Activated effector memory CD4-positive, alpha-beta T cell treated with anti-CD3 and anti-CD28 coated beads, Interleukin-2, amount 50 U/mL, for 16 hours (primary cell): ENCODE results near the gene RUNX2.

Experiments used
- DNase-seq: peaks from one replicate; pipeline ENCODE4 v3.0.0-alpha.2; 2020

Gene RUNX2

DNA sequence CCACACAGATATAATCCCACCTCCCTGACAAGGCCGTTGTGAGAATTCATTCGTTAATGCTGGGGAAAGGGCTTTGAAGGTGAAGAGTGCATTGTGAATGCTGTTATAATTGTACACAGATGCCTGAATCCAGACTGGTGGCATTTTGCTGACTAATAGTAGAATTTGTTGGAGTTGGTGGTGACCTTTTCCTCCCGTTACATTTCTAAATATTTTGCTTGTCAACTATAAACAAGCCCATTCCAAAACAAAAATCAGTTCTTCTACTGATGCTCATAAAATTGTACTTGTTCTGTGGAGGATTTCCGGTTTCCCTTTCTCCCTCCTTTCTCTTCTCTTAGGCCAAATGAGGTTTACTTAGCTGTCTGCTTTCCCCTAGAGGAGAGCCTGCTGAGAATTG is 302.7 kb downstream of the RUNX2 start:
- no peak for DNase-seq

GRCh38 chr6:45631396-45631795 is 303.3 kb downstream of the RUNX2 start:
- no peak for DNase-seq

DNA sequence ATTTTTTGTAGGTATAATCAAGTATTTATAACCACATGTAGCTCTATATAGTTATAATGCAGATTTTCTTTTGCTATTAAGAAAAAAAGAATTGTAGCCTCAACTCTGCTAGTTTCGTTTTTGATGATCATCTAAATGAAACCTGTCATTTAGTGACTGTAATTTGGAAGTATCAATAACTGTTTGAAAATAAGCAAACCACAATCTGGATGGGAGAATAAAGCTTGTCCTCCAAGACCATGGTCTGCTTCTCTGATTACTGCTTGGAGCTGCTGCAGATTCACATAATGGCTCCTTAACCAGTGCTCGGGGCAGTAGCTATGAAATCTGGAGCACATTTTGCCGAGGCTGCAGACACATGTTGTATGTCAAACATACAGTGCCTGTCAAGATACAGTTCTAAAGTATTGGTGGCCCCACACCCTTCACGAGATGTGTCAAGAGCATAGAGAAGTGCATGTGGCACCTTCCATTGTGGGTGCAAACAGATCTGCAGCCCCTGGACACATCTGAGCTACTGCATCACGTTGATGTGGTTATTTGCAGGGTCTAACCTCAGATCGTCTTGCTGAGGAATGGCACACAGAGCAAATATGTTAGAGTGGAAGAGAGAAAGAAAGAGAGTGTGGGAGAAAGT is 305.3 kb downstream of the RUNX2 start:
- no peak for DNase-seq

- DNase-seq: no peak
Observed at GRCh38 chr6:45634231-45634630, 306.1 kb downstream of the RUNX2 start.

DNA sequence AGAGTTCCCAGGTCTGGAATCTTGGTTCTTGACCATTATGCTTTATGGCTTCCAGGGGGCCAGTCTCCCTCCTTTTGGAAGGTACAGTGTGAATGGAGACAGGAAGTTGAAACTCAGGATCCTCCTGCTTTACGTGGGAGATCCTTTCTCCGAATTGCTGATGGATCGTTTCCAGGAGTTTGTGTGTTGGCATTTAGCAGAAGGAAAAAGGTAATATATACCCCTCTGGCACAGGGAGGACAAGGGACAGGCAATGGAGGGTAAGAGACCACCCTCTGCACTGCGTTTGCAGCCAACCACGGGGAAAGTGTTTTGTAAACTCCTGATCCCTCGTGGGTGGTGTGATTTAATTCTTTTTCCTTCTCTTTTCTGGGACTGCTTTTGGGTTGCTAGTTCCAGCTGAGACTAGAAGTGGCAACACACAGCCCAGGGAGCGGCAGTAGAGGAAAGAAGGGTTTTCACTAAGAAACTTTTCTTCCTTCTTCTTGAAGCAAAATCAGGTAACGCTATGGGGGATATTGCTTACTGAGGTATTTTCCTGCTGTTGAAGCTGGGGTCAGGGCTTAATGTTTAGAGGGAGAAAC is 307.2 kb downstream of the RUNX2 start:
- DNase-seq: no peak

- no peak for DNase-seq
Observed at GRCh38 chr6:45637056-45637455, 308.9 kb downstream of the RUNX2 start.

DNA sequence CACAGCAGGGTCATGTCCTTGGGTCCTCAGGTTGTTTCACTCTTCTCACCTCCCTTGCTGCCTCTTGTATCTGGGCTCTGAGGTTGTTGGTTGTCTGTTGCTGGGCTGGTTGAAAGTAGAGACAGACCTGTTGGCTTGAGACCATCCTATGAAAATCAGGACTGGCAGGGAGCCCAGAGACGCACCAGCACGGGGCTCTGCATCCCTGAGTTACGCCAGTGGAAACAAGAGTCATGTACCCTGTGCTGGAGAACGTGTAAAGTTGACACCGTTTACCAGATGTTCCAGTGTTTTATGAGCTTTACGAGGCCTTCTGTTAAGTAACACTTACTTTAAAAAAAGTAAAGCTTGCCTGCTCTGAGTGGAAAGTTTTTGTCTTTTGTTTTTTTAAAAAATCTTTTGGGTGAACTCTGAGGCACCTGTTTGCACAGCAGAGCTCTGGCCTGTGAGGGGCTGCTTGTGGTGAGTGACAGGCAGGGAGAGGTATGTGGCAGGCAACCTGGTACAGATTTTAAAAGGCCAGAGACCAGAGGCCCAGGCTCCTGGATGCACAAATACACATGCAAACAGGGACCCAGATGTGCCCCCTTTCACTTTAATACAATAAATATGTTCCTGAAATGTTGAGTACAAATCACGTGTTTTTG is 309.6 kb downstream of the RUNX2 start:
- DNase-seq: no peak

- no peak for DNase-seq
Observed at GRCh38 chr6:45640081-45640491, 312.0 kb downstream of the RUNX2 start.

- DNase-seq: no peak
Observed at GRCh38 chr6:45640811-45641210, 312.7 kb downstream of the RUNX2 start.

GRCh38 chr6:45642331-45643125 is 314.4 kb downstream of the RUNX2 start:
- no peak for DNase-seq

DNA sequence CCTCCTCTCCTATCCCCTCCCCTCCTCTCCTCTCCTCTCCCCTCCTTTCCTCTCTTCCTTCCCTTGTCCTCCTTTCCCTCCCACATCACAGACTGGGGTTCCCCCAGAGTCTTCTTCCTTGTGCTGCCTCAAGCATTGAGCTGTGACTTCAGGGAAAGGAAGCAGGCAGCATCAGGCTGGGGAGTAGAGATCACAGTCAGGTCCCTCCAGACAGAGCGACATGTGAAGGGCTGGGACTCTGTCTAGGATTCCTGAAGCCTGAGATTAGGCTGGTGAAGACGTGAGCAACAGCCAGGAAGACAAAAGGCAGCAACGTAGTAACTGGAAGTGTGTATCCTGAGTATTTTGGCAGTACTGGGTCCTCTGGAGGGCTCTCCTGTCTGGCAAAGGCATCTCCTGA is 315.0 kb downstream of the RUNX2 start:
- no peak for DNase-seq

DNA sequence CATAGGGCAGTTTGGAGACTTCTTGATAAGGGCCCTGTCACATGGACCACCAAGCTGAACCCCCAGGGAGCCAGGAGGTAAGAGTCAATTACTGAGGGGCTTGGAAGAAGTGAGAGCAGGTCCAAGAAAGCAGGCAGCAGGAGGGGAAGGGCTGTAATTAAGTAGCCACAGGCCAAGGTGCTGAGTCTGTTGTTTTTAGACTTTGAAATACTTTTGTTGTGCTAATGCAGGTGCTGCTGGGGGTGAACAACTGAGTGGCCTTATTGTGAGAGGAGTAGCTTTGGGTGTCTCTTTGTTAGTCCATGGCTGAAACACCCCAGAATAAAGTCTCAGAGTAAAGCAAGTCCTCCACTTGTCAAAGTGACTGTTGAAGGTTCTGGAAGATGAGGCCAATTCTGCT is 316.6 kb downstream of the RUNX2 start:
- DNase-seq: no peak

GRCh38 chr6:45645302-45645701 is 317.2 kb downstream of the RUNX2 start:
- DNase-seq: no peak

DNA sequence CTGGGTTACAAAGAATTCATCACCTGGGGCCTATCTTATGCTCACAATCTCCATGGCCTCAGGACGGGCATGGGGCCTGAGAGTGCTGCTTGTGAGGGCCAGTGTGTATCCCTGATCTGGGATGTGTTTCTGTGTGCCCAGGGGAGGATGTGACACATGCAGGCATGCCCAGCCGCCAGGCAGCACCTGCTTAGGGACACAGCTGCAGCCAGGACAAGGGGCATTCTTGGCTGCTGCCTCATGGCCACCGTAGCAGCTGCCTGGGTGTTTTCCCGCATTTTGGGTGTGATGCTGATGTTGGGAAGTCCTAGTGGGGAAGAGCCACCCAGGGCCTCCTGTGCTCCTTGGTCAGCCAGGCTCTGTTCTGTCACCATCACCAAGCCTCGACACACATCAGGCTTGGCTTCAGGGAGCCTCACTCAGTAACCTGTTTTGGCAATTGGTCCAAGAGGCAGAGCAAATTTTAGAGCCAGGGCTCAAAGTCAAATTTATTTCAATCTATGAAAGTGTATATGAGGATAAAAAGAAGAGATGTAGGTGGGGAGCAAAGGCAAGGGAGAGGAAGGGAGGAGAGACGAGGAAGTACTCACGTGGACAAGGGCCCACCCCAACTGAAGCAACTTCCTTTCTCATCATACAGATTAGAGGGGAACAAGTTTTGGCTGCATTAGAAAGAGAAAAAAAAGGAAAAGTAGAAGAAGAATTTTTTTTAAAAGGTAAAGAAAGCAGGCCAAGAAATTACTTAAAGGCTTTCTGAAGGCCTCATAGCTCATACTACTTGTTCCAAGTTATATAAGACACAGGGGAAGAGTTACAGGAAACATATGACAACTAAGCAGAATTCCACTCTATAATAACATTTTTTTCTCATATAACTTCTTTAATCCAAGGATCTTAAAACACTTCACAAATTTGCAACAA is 319.5 kb downstream of the RUNX2 start:
- no peak for DNase-seq

DNA sequence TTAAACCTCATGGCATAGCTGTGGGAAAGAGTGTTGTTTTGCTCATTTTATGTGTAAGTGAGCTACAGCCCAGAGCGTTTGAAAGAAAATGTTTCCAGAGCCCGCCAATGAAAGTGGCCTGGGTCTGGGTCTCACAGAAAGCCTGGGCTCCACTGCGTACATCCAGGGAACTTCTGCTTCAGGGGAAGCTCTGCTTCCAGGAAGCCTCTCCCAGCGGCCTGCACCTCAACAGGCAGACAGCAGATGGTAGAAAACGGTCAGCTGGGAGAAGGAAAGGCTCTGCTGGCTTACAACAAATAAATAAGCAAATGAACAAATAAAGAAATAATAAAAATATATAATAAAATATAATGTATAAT is 320.1 kb downstream of the RUNX2 start:
- no peak for DNase-seq

- DNase-seq: no peak
Observed at GRCh38 chr6:45650524-45651135, 322.5 kb downstream of the RUNX2 start.

GRCh38 chr6:45651301-45651700 is 323.2 kb downstream of the RUNX2 start:
- DNase-seq: no peak

DNA sequence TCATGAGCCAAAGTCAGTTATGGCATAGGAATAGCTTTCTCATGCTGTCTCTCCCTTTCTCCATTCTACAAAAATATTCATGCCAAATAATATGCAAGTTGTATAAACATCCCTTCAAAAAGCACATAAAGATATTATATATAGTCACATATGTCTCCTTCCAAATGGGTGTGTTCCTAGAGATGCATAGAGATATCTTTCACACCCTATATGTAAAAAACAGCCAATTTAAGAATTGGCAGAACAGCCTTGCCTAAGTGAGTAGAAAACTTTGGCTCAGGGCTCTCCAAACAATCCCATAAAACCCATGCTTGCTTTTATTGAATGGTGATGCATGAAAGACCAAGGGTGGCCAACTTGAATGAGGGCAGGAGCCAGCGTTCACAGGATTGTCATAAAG is 324.3 kb downstream of the RUNX2 start:
- DNase-seq: no peak

DNA sequence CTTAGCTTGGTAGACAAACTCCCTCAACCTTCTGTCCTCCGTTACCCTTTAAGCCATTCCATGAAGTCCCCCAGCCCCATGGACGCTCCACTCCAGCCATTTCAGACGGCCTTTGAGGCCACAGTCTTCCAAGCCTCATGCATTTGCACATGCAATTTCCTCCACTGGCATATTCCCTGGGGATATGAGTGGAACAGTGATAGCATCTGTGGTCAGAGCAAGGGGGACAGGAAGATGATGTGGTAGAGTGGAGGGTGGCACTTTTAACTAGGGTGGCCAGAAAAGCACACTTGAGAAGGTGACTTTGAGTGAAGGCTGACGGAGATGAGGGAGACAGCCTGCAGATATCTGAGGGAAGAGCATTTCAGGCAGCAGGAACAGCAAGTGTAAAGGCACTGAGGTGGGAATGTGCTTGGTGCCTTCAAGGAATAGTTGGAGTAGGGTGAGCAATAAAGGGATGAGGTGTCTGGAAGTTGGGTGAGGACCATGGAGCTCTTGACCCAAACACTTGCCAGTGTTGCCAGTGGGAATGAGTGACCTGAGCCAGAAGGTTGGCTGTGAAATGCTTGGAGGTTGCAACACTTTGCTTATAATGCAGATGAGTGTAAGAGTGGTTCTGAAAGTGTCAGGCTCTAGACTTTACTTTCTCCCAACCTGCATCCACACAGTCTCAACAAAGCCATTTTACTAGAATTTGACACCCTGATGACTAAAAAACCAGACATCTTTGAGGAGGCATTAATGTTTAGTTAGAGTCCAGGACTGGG is 325.2 kb downstream of the RUNX2 start:
- DNase-seq: no peak

DNA sequence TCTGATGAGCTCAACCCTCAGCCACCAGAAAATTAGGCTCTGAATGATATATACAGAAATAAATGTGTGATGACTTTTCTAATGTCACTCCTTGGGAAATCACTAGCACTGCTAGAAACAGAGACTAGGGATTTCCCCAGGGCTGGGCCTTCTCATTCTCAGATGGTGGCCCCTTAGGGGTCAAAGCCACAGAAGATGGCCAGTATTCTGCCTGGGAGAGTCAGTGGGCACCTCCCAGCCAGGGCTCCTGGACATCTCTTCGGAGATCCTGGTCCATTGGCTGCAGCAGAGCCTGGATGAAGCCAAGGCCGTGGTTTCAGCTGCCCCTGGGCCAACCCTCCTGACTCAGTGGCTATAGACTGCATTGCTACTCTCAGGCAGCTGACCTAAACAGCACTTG is 326.5 kb downstream of the RUNX2 start:
- DNase-seq: no peak

- no peak for DNase-seq
Observed at GRCh38 chr6:45655745-45656476, 327.8 kb downstream of the RUNX2 start.
